Measurements from ENCODE around the gene NTM. TPM values are rescaled to one million over a fixed set of nuclear protein-coding genes. Genes with fewer than 3 reads are reported as not detected.

NTM gene
- total and polyA plus RNA-seq, 2 donors (not counting 3 experiments of a cell fraction or from before 2014, with no cell fraction given) = 1.00 to 1.1 TPM

GRCh38 chr11:132048040-132048439, 677.6 kb downstream of the NTM start:
- no TSS peak for BruUV-seq (replicated peaks)
- H3K36me3 ChIP-seq (ENCODE audit: control insufficient read depth in 2 of 2, extremely low read depth in 1 of 2, insufficient read depth in 2 of 2, low read length in 2 of 2) = no peaks in the 10 kb centered on the region
- no peak overlapping the region for H3K4me2 ChIP-seq (ENCODE audit: insufficient read depth, low read length)
- dilution Hi-C loops (cut with MboI; ENCODE audit: extremely low pct_ligation_motif_present, low sequenced_read_pairs) = no loop called here
- FAIRE-seq (no peak), DNase-seq (ENCODE audit: low read depth, low spot score) (no peak)
- no peak overlapping the region for H3K4me3 ChIP-seq (replicated peaks in 1 of 3; ENCODE audit: insufficient read depth in 1 of 3, low read depth in 1 of 3, low read length in 3 of 3)
- no peak overlapping the region for H3K9ac ChIP-seq (replicated peaks; ENCODE audit: extremely low read depth, insufficient read depth, low read length)
- H3K9me1 ChIP-seq (replicated peaks; ENCODE audit: control insufficient read depth, extremely low read depth, insufficient read depth, low read length) = no peaks in the 10 kb centered on the region
- no peak overlapping the region for H3K27ac ChIP-seq (ENCODE audit: insufficient read depth, low read depth, low read length)
- H3K27me3 ChIP-seq (ENCODE audit: control insufficient read depth in 2 of 2, insufficient read depth in 2 of 2, low read length in 2 of 2) = no peaks in the 10 kb centered on the region
- no peaks in the 10 kb centered on the region for H3K9me3 ChIP-seq (replicated peaks; ENCODE audit: control insufficient read depth, insufficient read depth, low read length)
- intact Hi-C loops (cut with micrococcal nuclease) = no loop called here
- H3K79me2 ChIP-seq (ENCODE audit: control insufficient read depth, insufficient read depth, low read length) = no peaks in the 10 kb centered on the region
- no peak for TF ChIP-seq MAX (IDR thresholded peaks at IDR 0.05; ENCODE audit: insufficient read depth, insufficient read length)
- TF ChIP-seq EZH2 (IDR thresholded peaks at IDR 0.05; ENCODE audit: borderline replicate concordance, low read depth, low read length, severe bottlenecking) = no peak
- TF ChIP-seq, protein P1, sequence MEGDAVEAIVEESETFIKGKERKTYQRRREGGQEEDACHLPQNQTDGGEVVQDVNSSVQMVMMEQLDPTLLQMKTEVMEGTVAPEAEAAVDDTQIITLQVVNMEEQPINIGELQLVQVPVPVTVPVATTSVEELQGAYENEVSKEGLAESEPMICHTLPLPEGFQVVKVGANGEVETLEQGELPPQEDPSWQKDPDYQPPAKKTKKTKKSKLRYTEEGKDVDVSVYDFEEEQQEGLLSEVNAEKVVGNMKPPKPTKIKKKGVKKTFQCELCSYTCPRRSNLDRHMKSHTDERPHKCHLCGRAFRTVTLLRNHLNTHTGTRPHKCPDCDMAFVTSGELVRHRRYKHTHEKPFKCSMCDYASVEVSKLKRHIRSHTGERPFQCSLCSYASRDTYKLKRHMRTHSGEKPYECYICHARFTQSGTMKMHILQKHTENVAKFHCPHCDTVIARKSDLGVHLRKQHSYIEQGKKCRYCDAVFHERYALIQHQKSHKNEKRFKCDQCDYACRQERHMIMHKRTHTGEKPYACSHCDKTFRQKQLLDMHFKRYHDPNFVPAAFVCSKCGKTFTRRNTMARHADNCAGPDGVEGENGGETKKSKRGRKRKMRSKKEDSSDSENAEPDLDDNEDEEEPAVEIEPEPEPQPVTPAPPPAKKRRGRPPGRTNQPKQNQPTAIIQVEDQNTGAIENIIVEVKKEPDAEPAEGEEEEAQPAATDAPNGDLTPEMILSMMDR (IDR thresholded peaks at IDR 0.05; ENCODE audit: extremely low read depth in 1 of 2, insufficient read depth in 1 of 2, low read depth in 1 of 2, low read length in 2 of 2) = no peak
- TF ChIP-seq POLR2AphosphoS5 (IDR thresholded peaks at IDR 0.05; ENCODE audit: insufficient read depth, low read depth, low read length) = no peak
- no peaks in the 10 kb centered on the region for H3K4me1 ChIP-seq (ENCODE audit: control insufficient read depth, extremely low read depth, insufficient read depth, low read length)
- H4K20me1 ChIP-seq (replicated peaks; ENCODE audit: control insufficient read depth, extremely low read depth, insufficient read depth, low read length) = no peaks in the 10 kb centered on the region
- ChIA-PET POLR2A (no interaction called here), CTCF (interaction anchor here (0.7 kb wide), 1 partner anchor 14 kb away, joined by 3 read pairs; no protein-coding TSS in a partner anchor)
- no peak overlapping the region for H2AFZ ChIP-seq (ENCODE audit: low read depth, low read length)

DNA sequence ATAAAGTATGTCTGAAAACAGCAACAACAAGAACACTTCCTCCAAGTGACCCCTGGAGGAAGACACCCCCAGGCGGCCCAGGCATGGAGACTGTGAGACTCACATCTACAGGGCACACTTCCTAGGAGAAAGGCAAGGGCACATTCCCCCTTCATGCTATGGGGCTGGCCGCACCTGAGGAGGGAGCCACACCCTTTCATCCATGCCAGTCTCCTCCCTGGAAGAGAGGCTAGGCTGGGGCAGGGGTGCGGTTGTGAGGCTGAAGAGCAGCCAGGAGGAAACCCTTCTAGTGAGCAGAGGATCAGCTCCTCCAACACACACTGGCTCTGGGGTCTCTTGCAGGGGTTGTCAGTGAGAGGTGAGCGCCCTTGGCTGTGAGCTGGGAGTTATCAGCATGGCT, 678.8 kb downstream of the NTM start:
- no peak for FAIRE-seq
- no TSS peak for BruUV-seq (replicated peaks)
- intact Hi-C loops (cut with micrococcal nuclease) = no loop called here

More for the DNA sequence above, 678.8 kb downstream of the NTM start:
- Histone ChIP-seq H3K9ac (replicated peaks; ENCODE audit: extremely low read depth, insufficient read depth, low read length) (no peak overlapping the region), H3K27me3 (ENCODE audit: control insufficient read depth in 2 of 2, insufficient read depth in 2 of 2, low read length in 2 of 2) (no peaks in the 10 kb centered on the region), H3K36me3 (ENCODE audit: control insufficient read depth in 2 of 2, extremely low read depth in 1 of 2, insufficient read depth in 2 of 2, low read length in 2 of 2) (no peaks in the 10 kb centered on the region), H3K9me1 (replicated peaks; ENCODE audit: control insufficient read depth, extremely low read depth, insufficient read depth, low read length) (no peaks in the 10 kb centered on the region), H4K20me1 (replicated peaks; ENCODE audit: control insufficient read depth, extremely low read depth, insufficient read depth, low read length) (no peaks in the 10 kb centered on the region), H3K79me2 (ENCODE audit: control insufficient read depth, insufficient read depth, low read length) (no peaks in the 10 kb centered on the region), H3K4me3 (replicated peaks in 1 of 3; ENCODE audit: insufficient read depth in 1 of 3, low read depth in 1 of 3, low read length in 3 of 3) (no peak overlapping the region), H2AFZ (ENCODE audit: low read depth, low read length) (no peak overlapping the region), H3K4me1 (ENCODE audit: control insufficient read depth, extremely low read depth, insufficient read depth, low read length) (no peaks in the 10 kb centered on the region), H3K9me3 (replicated peaks; ENCODE audit: control insufficient read depth, insufficient read depth, low read length) (no peaks in the 10 kb centered on the region), H3K27ac (ENCODE audit: insufficient read depth, low read depth, low read length) (no peak overlapping the region), H3K4me2 (ENCODE audit: insufficient read depth, low read length) (no peak overlapping the region)
- ChIA-PET CTCF (interaction anchor here (1.4 kb wide), 1 partner anchor 13 kb away, joined by 4 read pairs; no protein-coding TSS in a partner anchor), POLR2A (no interaction called here)
- no peak for DNase-seq (ENCODE audit: low read depth, low spot score)
- TF ChIP-seq MAX (IDR thresholded peaks at IDR 0.05; ENCODE audit: insufficient read depth, insufficient read length) (no peak), MYC (IDR thresholded peaks at IDR 0.05; ENCODE audit: low read depth, low read length) (no peak), JUN (IDR thresholded peaks at IDR 0.05; ENCODE audit: borderline replicate concordance, insufficient read depth, insufficient read length, low read depth) (no peak), POLR2A (IDR thresholded peaks at IDR 0.05; ENCODE audit: low read depth, low read length) (no peak), POLR2AphosphoS5 (IDR thresholded peaks at IDR 0.05; ENCODE audit: insufficient read depth, low read depth, low read length) (no peak), EZH2 (IDR thresholded peaks at IDR 0.05; ENCODE audit: borderline replicate concordance, low read depth, low read length, severe bottlenecking) (no peak), FOS (IDR thresholded peaks at IDR 0.05; ENCODE audit: borderline replicate concordance, insufficient read depth, low read length) (no peak), GATA2 (IDR thresholded peaks at IDR 0.05; ENCODE audit: insufficient read depth, insufficient read length, low read depth, low read length) (no peak)
- TF ChIP-seq, protein P1 (IDR thresholded peaks at IDR 0.05; ENCODE audit: extremely low read depth in 1 of 2, insufficient read depth in 1 of 2, low read depth in 1 of 2, low read length in 2 of 2) = no peak
- dilution Hi-C loops (cut with MboI; ENCODE audit: extremely low pct_ligation_motif_present, low sequenced_read_pairs) = no loop called here

All from endothelial cell of umbilical vein (primary cell).